Smooth muscle cell of the coronary artery (primary cell): ENCODE data around the gene ADAM17. TPM values are rescaled to one million over a fixed set of nuclear protein-coding genes. Genes with fewer than 3 reads are reported as not detected.

Source experiments
- total RNA-seq: library from RNA; depleted of rRNA; stranded (reverse); fragments of >200 nt; gene quantifications from 2 replicates; pipeline ENCODE4 v1.2.3, GENCODE V29; 2014; ENCODE audit warnings: low replicate concordance

The ADAM17 gene
- total RNA-seq: 43.4 and 74.4 TPM in 2 replicates

GRCh38 chr2:9555297-9556120 is at the start of gene ADAM17:
TSS of gene ADAM17 (minus strand) at chr2:9555830. CDS start at chr2:9555605, 225 bp downstream.

GRCh38 chr2:9474361-9475057 is 81.1 kb downstream of the ADAM17 start, which contains the start of gene IAH1:
TSS of gene IAH1 (plus strand) at chr2:9474551. CDS start at chr2:9474567, 16 bp downstream.

Other genes starting within 250 kb of the ADAM17 start
- 39.1 and 63.3 TPM in 2 replicates for gene ITGB1BP1, start 132.3 kb downstream of the ADAM17 start, total RNA-seq
- 35.9 and 37.9 TPM in 2 replicates for gene CPSF3, start 132.2 kb downstream of the ADAM17 start, total RNA-seq
- 63.9 and 82.0 TPM in 2 replicates for gene IAH1, start 81.3 kb downstream of the ADAM17 start, total RNA-seq
- gene YWHAQ, start 75.2 kb upstream of the ADAM17 start, total RNA-seq: 232 and 254 TPM in 2 replicates